HL-60 (cell line): ENCODE results near the gene EPB41.
"Not testable (repeated sequence)": the region's sequence is repeated elsewhere in the genome, so short reads cannot be mapped to it uniquely, and the experiment has no call there.

Source experiments
- DNase-seq, 2 experiments: peaks; one replicate each; pipeline ENCODE4 v3.0.0-alpha.2; 2010 to 2020; ENCODE audit warnings: low read depth in 1 of 2, low spot score in 1 of 2
- H3K27ac ChIP-seq: fragments of 250-450 bp; sonication (Bioruptor Pico); replicated peaks from 2 replicates; pipeline ENCODE4 v1.5.1; 2020; ENCODE audit warnings: mild to moderate bottlenecking, moderate library complexity
- H3K27me3 ChIP-seq: fragments of 250-450 bp; sonication (Bioruptor Pico); 2 replicates; pipeline ENCODE4 v1.5.1; 2021; ENCODE audit warnings: mild to moderate bottlenecking, moderate library complexity; ENCODE audit not compliant: insufficient read depth, poor library complexity, severe bottlenecking
- H3K4me3 ChIP-seq: replicated peaks from 2 replicates; pipeline ENCODE4 v1.5.1; 2011; ENCODE audit warnings: mild to moderate bottlenecking, control low read depth, low read length; ENCODE audit not compliant: insufficient read depth
- CTCF ChIP-seq: IDR thresholded peaks from one replicate; pipeline ENCODE4 v1.5.1; 2011; ENCODE audit warnings: low read length, control low read depth, inconsistent platforms; ENCODE audit not compliant: insufficient read depth
- GABPA ChIP-seq: IDR thresholded peaks from 2 replicates; pipeline ENCODE4 v1.6.1; 2012; ENCODE audit warnings: low read depth
- POLR2AphosphoS5 ChIP-seq: IDR thresholded peaks from 2 replicates; pipeline ENCODE4 v1.6.1; 2012; ENCODE audit warnings: low read depth
- REST ChIP-seq: IDR thresholded peaks from 2 replicates; pipeline ENCODE4 v1.6.1; 2012; ENCODE audit warnings: low read depth; ENCODE audit not compliant: insufficient replicate concordance
- SPI1 ChIP-seq: IDR thresholded peaks from 2 replicates; pipeline ENCODE4 v1.6.1; 2012; ENCODE audit warnings: low read depth, mild to moderate bottlenecking, borderline replicate concordance

EPB41 gene

GRCh38 chr1:29105822-29106221 lies 191.5 kb downstream of the EPB41 start:
- TF ChIP-seq POLR2AphosphoS5, result no peak
- no peak for TF ChIP-seq GABPA
- no peak for TF ChIP-seq REST
- TF ChIP-seq CTCF, result no peak
- TF ChIP-seq SPI1, result no peak
- Histone ChIP-seq H3K27me3 (no peaks in the 10 kb centered on the region), H3K4me3 (no peak overlapping the region), H3K27ac (no peak overlapping the region)
- no peak for DNase-seq

GRCh38 chr1:29108041-29108440 lies 193.7 kb downstream of the EPB41 start:
- not testable (repeated sequence) for H3K27ac ChIP-seq, H3K27me3 ChIP-seq, DNase-seq, H3K4me3 ChIP-seq

- Histone ChIP-seq H3K27ac (no peak overlapping the region), H3K27me3 (no peaks in the 10 kb centered on the region), H3K4me3 (no peak overlapping the region)
- DNase-seq, result no peak
- TF ChIP-seq POLR2AphosphoS5 (no peak), SPI1 (no peak), CTCF (no peak), REST (no peak), GABPA (no peak)
Measured at GRCh38 chr1:29112705-29113412, 198.5 kb downstream of the EPB41 start.

GRCh38 chr1:29113413-29114117 lies 199.2 kb downstream of the EPB41 start:
- no peak for TF ChIP-seq SPI1
- TF ChIP-seq REST, result no peak
- no peak for TF ChIP-seq CTCF
- TF ChIP-seq GABPA, result no peak
- Histone ChIP-seq H3K27ac (no peak overlapping the region), H3K4me3 (no peak overlapping the region), H3K27me3 (no peaks in the 10 kb centered on the region)
- DNase-seq, result no peak
